Prostate gland (tissue), 2 donors: ENCODE results near the gene EPHA7.

Experiments
- POLR2AphosphoS5 ChIP-seq: sonication (generic); formaldehyde crosslinking; IDR thresholded peaks from one replicate; pipeline ENCODE4 v1.6.1; 2017; ENCODE audit warnings: antibody characterized with exemption
- TF ChIP-seq, protein P1 (sequence below), 4 experiments: fragments of 200-600 bp in 2 of 4; fragments of 450-650 bp in 2 of 4; sonication (generic) in 2 of 4; IDR thresholded peaks; 1 replicate in 3 of 4; 2 replicates in 1 of 4; pipeline ENCODE4 v1.5.1; 2016 to 2019; ENCODE audit warnings: antibody characterized with exemption in 4 of 4, mild to moderate bottlenecking in 2 of 4, moderate library complexity in 2 of 4

- TF ChIP-seq POLR2AphosphoS5 = no peak
- TF ChIP-seq, protein P1, sequence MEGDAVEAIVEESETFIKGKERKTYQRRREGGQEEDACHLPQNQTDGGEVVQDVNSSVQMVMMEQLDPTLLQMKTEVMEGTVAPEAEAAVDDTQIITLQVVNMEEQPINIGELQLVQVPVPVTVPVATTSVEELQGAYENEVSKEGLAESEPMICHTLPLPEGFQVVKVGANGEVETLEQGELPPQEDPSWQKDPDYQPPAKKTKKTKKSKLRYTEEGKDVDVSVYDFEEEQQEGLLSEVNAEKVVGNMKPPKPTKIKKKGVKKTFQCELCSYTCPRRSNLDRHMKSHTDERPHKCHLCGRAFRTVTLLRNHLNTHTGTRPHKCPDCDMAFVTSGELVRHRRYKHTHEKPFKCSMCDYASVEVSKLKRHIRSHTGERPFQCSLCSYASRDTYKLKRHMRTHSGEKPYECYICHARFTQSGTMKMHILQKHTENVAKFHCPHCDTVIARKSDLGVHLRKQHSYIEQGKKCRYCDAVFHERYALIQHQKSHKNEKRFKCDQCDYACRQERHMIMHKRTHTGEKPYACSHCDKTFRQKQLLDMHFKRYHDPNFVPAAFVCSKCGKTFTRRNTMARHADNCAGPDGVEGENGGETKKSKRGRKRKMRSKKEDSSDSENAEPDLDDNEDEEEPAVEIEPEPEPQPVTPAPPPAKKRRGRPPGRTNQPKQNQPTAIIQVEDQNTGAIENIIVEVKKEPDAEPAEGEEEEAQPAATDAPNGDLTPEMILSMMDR (IDR thresholded peaks at IDR 0.05) = no peak
These were observed 1.3 kb downstream of the EPHA7 start for GRCh38 chr6:93418033-93418407.
